OCI-LY7 (cell line): ENCODE measurements around the gene PDGFB. TPM values are rescaled to one million over a fixed set of nuclear protein-coding genes. Genes with fewer than 3 reads are reported as not detected.

Source experiments
- BruUV-seq: library from RNA; stranded (reverse); fragments of 400-500 nt; replicated peaks from 2 replicates; lab custom pipeline; 2021; lab: Mats Ljungman, UMichigan
- CTCF ChIA-PET: fragments of 300-600 bp; sonication (Branson Sonifier 250); formaldehyde crosslinking; loops from one replicate; lab custom pipeline; 2022; ENCODE audit warnings: antibody characterized with exemption; ENCODE audit not compliant: unreplicated experiment; lab: Charles Lee
- POLR2A ChIA-PET: fragments of 300-600 bp; sonication (Branson Sonifier 250); formaldehyde crosslinking; loops from one replicate; lab custom pipeline; 2022; ENCODE audit warnings: antibody characterized with exemption; lab: Charles Lee
- DNase-seq: peaks from one replicate; pipeline ENCODE4 v3.0.0-alpha.2; 2015; ENCODE audit warnings: low spot score
- H2AFZ ChIP-seq: fragments of 200-600 bp; sonication (generic), shearing (Covaris generic); 2 replicates; pipeline ENCODE4 v1.6.1; 2014; ENCODE audit warnings: mild to moderate bottlenecking, antibody characterized with exemption, low read length, moderate library complexity
- H3K27ac ChIP-seq: fragments of 200-600 bp; sonication (generic); 2 replicates; pipeline ENCODE4 v1.5.1; 2014; ENCODE audit warnings: mixed run types, low read depth, mild to moderate bottlenecking, moderate library complexity, low read length, inconsistent platforms; ENCODE audit not compliant: poor library complexity, severe bottlenecking
- H3K36me3 ChIP-seq: fragments of 200-600 bp; sonication (generic); 2 replicates; pipeline ENCODE4 v1.6.1; 2014; ENCODE audit warnings: mild to moderate bottlenecking, antibody characterized with exemption, low read length, moderate library complexity, mixed read lengths; ENCODE audit not compliant: insufficient read depth
- H3K4me1 ChIP-seq: fragments of 200-600 bp; sonication (generic); 2 replicates; pipeline ENCODE4 v1.5.1; 2014; ENCODE audit warnings: mild to moderate bottlenecking, low read length; ENCODE audit not compliant: insufficient read depth, poor library complexity, severe bottlenecking
- H3K4me2 ChIP-seq: fragments of 200-600 bp; sonication (generic); 2 replicates; pipeline ENCODE4 v1.6.1; 2014; ENCODE audit warnings: mild to moderate bottlenecking, low read length
- H3K4me3 ChIP-seq: fragments of 200-600 bp; sonication (generic); 2 replicates; pipeline ENCODE4 v1.5.1; 2014; ENCODE audit warnings: mild to moderate bottlenecking, low read depth, low read length; ENCODE audit not compliant: poor library complexity, severe bottlenecking
- H3K79me2 ChIP-seq: fragments of 200-600 bp; sonication (generic); 2 replicates; pipeline ENCODE4 v1.6.1; 2016; ENCODE audit warnings: low read depth, mild to moderate bottlenecking, low read length, moderate library complexity, mixed read lengths; ENCODE audit not compliant: insufficient read depth
- H3K9me2 ChIP-seq: fragments of 200-600 bp; sonication (generic); 2 replicates; pipeline ENCODE4 v1.6.1; 2016; ENCODE audit warnings: mild to moderate bottlenecking, low read length, mixed read lengths; ENCODE audit not compliant: insufficient read depth
- H3K9me3 ChIP-seq: fragments of 200-600 bp; sonication (generic); 2 replicates; pipeline ENCODE4 v1.6.1; 2014; ENCODE audit warnings: mild to moderate bottlenecking, mixed run types, low read length, mixed read lengths
- H4K20me1 ChIP-seq: fragments of 200-600 bp; sonication (generic); 2 replicates; pipeline ENCODE4 v1.6.1; 2014; ENCODE audit warnings: mild to moderate bottlenecking, antibody characterized with exemption, low read length, moderate library complexity, mixed read lengths; ENCODE audit not compliant: insufficient read depth
- CTCF ChIP-seq: fragments of 200-600 bp; sonication (generic); conservative IDR thresholded peaks from 2 replicates; pipeline ENCODE4 v1.5.1; 2014; ENCODE audit warnings: mild to moderate bottlenecking, antibody characterized with exemption, low read length, moderate library complexity, mixed read lengths
- EZH2phosphoT487 ChIP-seq: fragments of 200-600 bp; sonication (generic); IDR thresholded peaks from 2 replicates; pipeline ENCODE4 v1.6.1; 2018; ENCODE audit warnings: low read depth, borderline replicate concordance, mild to moderate bottlenecking, mixed run types, antibody characterized with exemption, low read length, moderate library complexity, mixed read lengths
- intact Hi-C: fragments of 100-400 bp; cut with micrococcal nuclease; formaldehyde crosslinking; loops from one replicate; pipeline ENCODE4 v1.10.0; 2022; ENCODE audit not compliant: unreplicated experiment
- total RNA-seq, 2 experiments: library from RNA; depleted of rRNA in 1 of 2; stranded (reverse); fragments of >200 nt in 1 of 2; shearing (Covaris generic) in 1 of 2; gene quantifications; 2 replicates each; pipeline ENCODE4 v1.2.3, GENCODE V29; 2014 to 2022

Gene PDGFB
- total RNA-seq, 2 experiments from 2014 or later = 0.27 TPM; not detected in 1

GRCh38 chr22:39239561-39240423 lies 5.0 kb downstream of the PDGFB start:
- no peak overlapping the region for H3K4me3 ChIP-seq
- H3K79me2 ChIP-seq = no peaks in the 10 kb centered on the region
- no peaks in the 10 kb centered on the region for H3K9me2 ChIP-seq
- no peak overlapping the region for H3K27ac ChIP-seq
- peaks cover 10% of the 10 kb centered on the region for H3K4me1 ChIP-seq
- H3K9me3 ChIP-seq = no peaks in the 10 kb centered on the region
- intact Hi-C loops = no loop called here
- H3K36me3 ChIP-seq = no peaks in the 10 kb centered on the region
- BruUV-seq = no TSS peak
- no peak for DNase-seq
- TF ChIP-seq EZH2phosphoT487 (no peak), CTCF (no peak)
- H3K4me2 ChIP-seq = no peak overlapping the region
- no peaks in the 10 kb centered on the region for H4K20me1 ChIP-seq
- CTCF ChIA-PET = no interaction called here
- POLR2A ChIA-PET = no interaction called here
- no peak overlapping the region for H2AFZ ChIP-seq

- H2AFZ ChIP-seq = no peak overlapping the region
- no peaks in the 10 kb centered on the region for H4K20me1 ChIP-seq
- H3K9me2 ChIP-seq = no peaks in the 10 kb centered on the region
- TF ChIP-seq EZH2phosphoT487 = no peak
- TF ChIP-seq CTCF = no peak
- no peak overlapping the region for H3K27ac ChIP-seq
- intact Hi-C loops = no loop called here
- no peak overlapping the region for H3K4me2 ChIP-seq
- H3K4me3 ChIP-seq = no peak overlapping the region
- no peaks in the 10 kb centered on the region for H3K9me3 ChIP-seq
- no peaks in the 10 kb centered on the region for H3K79me2 ChIP-seq
- no peak for DNase-seq
- H3K36me3 ChIP-seq = no peaks in the 10 kb centered on the region
- POLR2A ChIA-PET = interaction anchor here (0.5 kb wide), 1 partner anchor 128 kb away, joined by 3 read pairs; no protein-coding TSS in a partner anchor
- H3K4me1 ChIP-seq = peaks cover 10% of the 10 kb centered on the region
- CTCF ChIA-PET = no interaction called here
- no TSS peak for BruUV-seq
Measured at GRCh38 chr22:39238966-39239505, 5.7 kb downstream of the PDGFB start.

GRCh38 chr22:39238561-39238960 lies 6.2 kb downstream of the PDGFB start:
- DNase-seq = no peak
- Histone ChIP-seq H2AFZ (no peak overlapping the region), H3K9me2 (no peaks in the 10 kb centered on the region), H3K27ac (no peak overlapping the region), H3K4me1 (peaks cover 10% of the 10 kb centered on the region), H3K79me2 (no peaks in the 10 kb centered on the region), H3K36me3 (no peaks in the 10 kb centered on the region), H3K4me3 (no peak overlapping the region), H4K20me1 (no peaks in the 10 kb centered on the region), H3K4me2 (no peak overlapping the region), H3K9me3 (no peaks in the 10 kb centered on the region)
- TF ChIP-seq EZH2phosphoT487 = no peak
- POLR2A ChIA-PET = interaction anchor here (0.5 kb wide), 1 partner anchor 128 kb away, joined by 3 read pairs; no protein-coding TSS in a partner anchor
- BruUV-seq = no TSS peak
- intact Hi-C loops = no loop called here
- CTCF ChIA-PET = no interaction called here
